ENCODE results near the gene PLBD2. TPM values are rescaled to one million over a fixed set of nuclear protein-coding genes. Genes with fewer than 3 reads are reported as not detected.
A peak's percentile ranks its signal among the peaks of the same experiment; 100 is the strongest.

PLBD2 gene
- polyA plus RNA-seq, 4 donors, result 2.2 to 32.4 (median 6.7) TPM

GRCh38 chr12:113439606-113440030 lies 81.2 kb downstream of the PLBD2 start:
- H3K27me3 ChIP-seq (ENCODE audit: control insufficient read depth in 3 of 3, insufficient read depth in 3 of 3, low read length in 3 of 3), result peaks cover 0 to 4% (median 0%) of the 10 kb centered on the region in 3 donors
- no peaks in the 10 kb centered on the region for H3K36me3 ChIP-seq (ENCODE audit: control insufficient read depth in 3 of 3, insufficient read depth in 2 of 3, low read depth in 1 of 3, low read length in 3 of 3)
- no peak overlapping the region for H3K4me3 ChIP-seq (ENCODE audit: low read depth in 1 of 3, low read length in 3 of 3)
- 24 to 31% (median 28%) methylated on average over 8 of the region's 8 CpGs for WGBS, 3 donors
- FAIRE-seq (no peak), DNase-seq (peak in 1 of 2 donors; percentile 22)
- H3K9me3 ChIP-seq (ENCODE audit: control insufficient read depth in 2 of 2, insufficient read depth in 1 of 2, low read depth in 1 of 2, low read length in 1 of 2), result no peaks in the 10 kb centered on the region
- H3K4me1 ChIP-seq (ENCODE audit: control insufficient read depth in 3 of 3, insufficient read depth in 2 of 3, low read depth in 1 of 3, low read length in 2 of 3), result no peaks in the 10 kb centered on the region
- H3K27ac ChIP-seq (ENCODE audit: low read depth in 1 of 3, low read length in 2 of 3), result no peak overlapping the region

- Histone ChIP-seq H3K4me1 (ENCODE audit: control insufficient read depth in 3 of 3, insufficient read depth in 2 of 3, low read depth in 1 of 3, low read length in 2 of 3) (no peaks in the 10 kb centered on the region), H3K4me3 (ENCODE audit: low read depth in 1 of 3, low read length in 3 of 3) (no peak overlapping the region), H3K36me3 (ENCODE audit: control insufficient read depth in 3 of 3, insufficient read depth in 2 of 3, low read depth in 1 of 3, low read length in 3 of 3) (no peaks in the 10 kb centered on the region), H3K9me3 (ENCODE audit: control insufficient read depth in 2 of 2, insufficient read depth in 1 of 2, low read depth in 1 of 2, low read length in 1 of 2) (no peaks in the 10 kb centered on the region), H3K27me3 (ENCODE audit: control insufficient read depth in 3 of 3, insufficient read depth in 3 of 3, low read length in 3 of 3) (peaks cover 0 to 4% (median 2%) of the 10 kb centered on the region in 3 donors), H3K27ac (ENCODE audit: low read depth in 1 of 3, low read length in 2 of 3) (no peak overlapping the region)
- no peak for FAIRE-seq
- DNase-seq, result no peak
- WGBS, 3 donors, result 74 to 80% (median 78%) methylated on average over 7 of the region's 7 CpGs
Observed at GRCh38 chr12:113440336-113440735, 81.9 kb downstream of the PLBD2 start.

Other genes starting within 250 kb of the PLBD2 start
- gene RASAL1, start 222.8 kb upstream of the PLBD2 start, polyA plus RNA-seq, result under 1 TPM in 3 of 4 donors, not detected in 1; 0.16 to 0.81 (median 0.55) TPM
- gene CFAP73, start 208.9 kb upstream of the PLBD2 start, polyA plus RNA-seq, result under 1 TPM in 2 of 4 donors, not detected in 2; 0.19 to 0.44 TPM
- 10 to 100 TPM; 34.9 to 75.6 (median 51.8) TPM for gene DDX54, start 173.1 kb upstream of the PLBD2 start, polyA plus RNA-seq
- gene RITA1, start 172.9 kb upstream of the PLBD2 start, polyA plus RNA-seq, result 10 to 100 TPM; 15.2 to 31.5 (median 19.7) TPM
- gene TPCN1, start 137.1 kb upstream of the PLBD2 start, polyA plus RNA-seq, result 10 to 100 TPM; 12.2 to 70.2 (median 34.4) TPM
- 10 to 100 TPM; 19.5 to 39.6 (median 31.3) TPM for gene SLC8B1, start 23.5 kb upstream of the PLBD2 start, polyA plus RNA-seq
- gene SDS, start 45.3 kb downstream of the PLBD2 start, polyA plus RNA-seq, result 1 to 10 TPM in 2 of 4 donors, under 1 TPM in 1, not detected in 1; 0.46 to 3.8 (median 1.3) TPM
- gene SDSL, start 63.8 kb downstream of the PLBD2 start, polyA plus RNA-seq, result 10 to 100 TPM; 21.0 to 37.6 (median 25.1) TPM
- gene LHX5, start 113.3 kb downstream of the PLBD2 start, polyA plus RNA-seq, result not detected